Activated CD4-positive, alpha-beta T cell treated with anti-CD3 and anti-CD28 coated beads for 36 hours (primary cell): ENCODE results near the gene FOLR1. TPM values are rescaled to one million over a fixed set of nuclear protein-coding genes. Genes with fewer than 3 reads are reported as not detected.

ENCODE experiments used
- ATAC-seq: fragments of 200-7000 bp; cut with Tn5 transposase; one replicate; pipeline ENCODE4 v1.10.0; 2021; ENCODE audit warnings: mild to moderate bottlenecking, moderate library complexity
- CTCF ChIA-PET: fragments of 350-600 bp; sonication (Branson Sonifier 250); formaldehyde crosslinking; loops from one replicate; lab custom pipeline; 2021; ENCODE audit warnings: antibody characterized with exemption; lab: Charles Lee
- POLR2A ChIA-PET: fragments of 350-600 bp; sonication (Branson Sonifier 250); formaldehyde crosslinking; loops from one replicate; lab custom pipeline; 2021; ENCODE audit warnings: antibody characterized with exemption, inconsistent platforms; lab: Charles Lee
- DNase-seq: peaks from one replicate; pipeline ENCODE4 v3.0.0-alpha.2; 2020
- H3K27ac Mint-ChIP-seq: one replicate; pipeline ENCODE4 v1.8.0; 2021; ENCODE audit warnings: mixed read lengths
- H3K27me3 Mint-ChIP-seq: one replicate; pipeline ENCODE4 v1.8.0; 2021; ENCODE audit warnings: mixed read lengths
- H3K36me3 Mint-ChIP-seq: one replicate; pipeline ENCODE4 v1.8.0; 2021; ENCODE audit warnings: low read depth, mixed read lengths
- H3K4me1 Mint-ChIP-seq: one replicate; pipeline ENCODE4 v1.8.0; 2021; ENCODE audit warnings: mixed read lengths
- H3K4me3 Mint-ChIP-seq: one replicate; pipeline ENCODE4 v1.8.0; 2021; ENCODE audit warnings: mild to moderate bottlenecking, moderate library complexity, mixed read lengths
- H3K9me3 Mint-ChIP-seq: one replicate; pipeline ENCODE4 v1.8.0; 2021; ENCODE audit warnings: low read depth, mixed read lengths
- intact Hi-C, 2 experiments: fragments of 100-400 bp; cut with DNase I in 1 of 2; cut with micrococcal nuclease in 1 of 2; formaldehyde crosslinking; loops; one replicate each; pipeline versions ENCODE4 v1.14.2 to v1.15.1; 2022 to 2024; cut with DNase I, micrococcal nuclease
- total RNA-seq, 2 experiments: library from RNA; stranded (reverse); gene quantifications; one replicate each; pipeline ENCODE4 v1.2.3, GENCODE V29; 2021

Gene FOLR1
- total RNA-seq, 2 experiments from 2014 or later: not detected

- Mint-ChIP-seq H3K27me3 (no peaks in the 10 kb centered on the region), H3K27ac (no peak overlapping the region), H3K36me3 (peaks cover 22% of the 10 kb centered on the region), H3K9me3 (no peaks in the 10 kb centered on the region), H3K4me1 (no peaks in the 10 kb centered on the region), H3K4me3 (no peak overlapping the region)
- ATAC-seq: no peak
- ChIA-PET POLR2A (no interaction called here), CTCF (no interaction called here)
- intact Hi-C loops: no loop called here
- DNase-seq: no peak
These were observed 39.7 kb downstream of the FOLR1 start for GRCh38 chr11:72231396-72232259.

- H3K4me1 Mint-ChIP-seq: no peaks in the 10 kb centered on the region
- peaks cover 22% of the 10 kb centered on the region for H3K36me3 Mint-ChIP-seq
- H3K27me3 Mint-ChIP-seq: no peaks in the 10 kb centered on the region
- no peak overlapping the region for H3K27ac Mint-ChIP-seq
- no peak for ATAC-seq
- DNase-seq: no peak
- ChIA-PET CTCF (no interaction called here), POLR2A (no interaction called here)
- H3K9me3 Mint-ChIP-seq: no peaks in the 10 kb centered on the region
- no peak overlapping the region for H3K4me3 Mint-ChIP-seq
- intact Hi-C loops: no loop called here
These were observed 40.5 kb downstream of the FOLR1 start for GRCh38 chr11:72232260-72233055.

DNA sequence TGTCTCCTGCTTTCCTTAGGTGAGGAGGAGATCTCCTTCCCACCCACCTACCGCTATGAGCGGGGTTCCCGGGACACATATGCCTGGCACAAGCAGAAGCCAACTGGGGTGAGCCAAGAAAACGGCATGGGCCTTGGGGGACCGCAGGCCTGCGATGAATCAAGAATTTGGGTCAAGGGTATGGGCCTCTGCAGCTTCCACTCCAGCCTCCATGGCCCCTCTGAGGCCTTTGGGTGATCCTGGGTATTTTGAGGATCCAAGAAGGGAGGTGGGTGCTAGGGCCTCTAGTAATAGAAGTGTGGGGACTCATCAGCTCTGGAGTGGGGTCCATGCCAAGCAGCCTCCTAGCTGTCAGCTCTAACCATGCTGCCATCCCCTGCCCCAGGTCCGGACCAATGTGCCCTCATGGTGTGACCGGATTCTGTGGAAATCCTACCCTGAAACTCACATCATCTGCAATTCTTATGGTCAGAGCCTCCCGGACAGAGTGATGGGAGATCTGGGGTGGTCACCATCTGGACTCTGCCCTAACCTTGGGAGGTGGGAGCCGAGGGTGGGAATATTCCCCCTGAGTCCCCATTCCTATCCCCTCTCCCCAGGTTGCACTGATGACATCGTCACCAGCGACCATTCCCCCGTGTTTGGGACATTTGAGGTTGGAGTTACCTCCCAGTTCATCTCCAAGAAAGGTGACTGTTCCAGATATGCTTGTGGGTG lies 41.3 kb downstream of the FOLR1 start:
- POLR2A ChIA-PET: no interaction called here
- no peak overlapping the region for H3K27ac Mint-ChIP-seq
- peaks cover 22% of the 10 kb centered on the region for H3K36me3 Mint-ChIP-seq
- H3K27me3 Mint-ChIP-seq: no peaks in the 10 kb centered on the region
- no peaks in the 10 kb centered on the region for H3K4me1 Mint-ChIP-seq
- ATAC-seq (no peak), DNase-seq (no peak)
- CTCF ChIA-PET: no interaction called here
- no peaks in the 10 kb centered on the region for H3K9me3 Mint-ChIP-seq
- intact Hi-C loops: no loop called here
- no peak overlapping the region for H3K4me3 Mint-ChIP-seq

DNA sequence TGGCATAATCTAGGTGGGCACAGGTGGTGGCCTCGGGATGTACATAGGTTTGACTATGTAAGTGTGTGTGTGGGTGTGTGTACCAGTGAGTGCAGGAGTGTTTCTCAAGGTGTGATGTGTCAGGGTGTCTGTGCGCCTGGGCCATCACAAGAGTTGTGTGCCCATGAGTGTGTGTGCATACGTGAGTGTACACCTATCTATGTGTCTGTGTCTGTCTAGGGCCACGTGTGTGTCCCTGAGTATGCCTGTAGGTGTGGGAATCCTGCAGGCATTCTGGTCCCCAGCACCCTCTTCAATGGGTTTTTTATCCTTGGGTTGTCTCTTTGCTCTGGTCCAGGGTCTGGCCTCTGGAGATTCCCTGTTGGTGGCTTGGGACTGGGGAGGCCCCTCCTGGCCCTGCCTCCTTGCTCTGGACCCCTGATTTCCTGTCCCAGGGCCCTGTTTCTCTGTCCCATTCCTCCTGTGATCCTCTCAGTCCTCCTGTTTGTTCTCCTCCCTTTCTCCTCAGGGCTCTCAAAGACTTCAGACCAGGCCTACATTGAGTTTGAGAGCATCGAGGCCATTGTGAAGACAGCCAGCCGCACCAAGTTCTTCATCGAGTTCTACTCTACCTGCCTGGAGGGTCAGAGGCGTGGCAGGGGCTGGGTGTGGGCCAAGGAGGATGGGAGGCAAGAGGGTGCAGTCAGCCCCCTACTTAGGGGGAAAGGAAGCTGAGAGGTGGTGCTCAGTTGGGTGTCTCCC lies 42.0 kb downstream of the FOLR1 start:
- H3K27ac Mint-ChIP-seq: no peak overlapping the region
- ChIA-PET CTCF (interaction anchor here (1.0 kb wide), 1 partner anchor 11 kb away, joined by 3 read pairs; no protein-coding TSS in a partner anchor), POLR2A (no interaction called here)
- DNase-seq: no peak
- ATAC-seq: no peak
- no peak overlapping the region for H3K4me3 Mint-ChIP-seq
- H3K9me3 Mint-ChIP-seq: no peaks in the 10 kb centered on the region
- peaks cover 3% of the 10 kb centered on the region for H3K27me3 Mint-ChIP-seq
- H3K4me1 Mint-ChIP-seq: no peaks in the 10 kb centered on the region
- peaks cover 21% of the 10 kb centered on the region for H3K36me3 Mint-ChIP-seq
- intact Hi-C loops: no loop called here

DNA sequence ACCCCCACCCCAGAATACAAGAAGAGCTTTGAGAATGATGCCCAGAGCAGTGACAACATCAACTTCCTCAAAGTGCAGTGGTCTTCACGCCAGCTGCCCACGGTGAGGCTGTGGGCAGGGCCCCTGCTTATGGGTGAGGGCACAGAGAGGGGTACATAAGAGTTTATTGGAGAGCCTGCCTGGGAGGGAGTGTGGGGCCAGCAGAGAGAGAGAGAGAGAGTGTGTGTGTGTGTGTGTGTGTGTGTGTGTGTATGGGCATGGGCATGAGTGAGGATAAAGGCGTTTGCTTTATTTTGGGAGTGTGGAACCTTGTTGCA lies 42.5 kb downstream of the FOLR1 start:
- peaks cover 8% of the 10 kb centered on the region for H3K27me3 Mint-ChIP-seq
- ATAC-seq: no peak
- no peaks in the 10 kb centered on the region for H3K9me3 Mint-ChIP-seq
- no peak for DNase-seq
- H3K36me3 Mint-ChIP-seq: peaks cover 17% of the 10 kb centered on the region
- no peak overlapping the region for H3K4me3 Mint-ChIP-seq
- ChIA-PET CTCF (interaction anchor here (0.5 to 1.0 kb wide), 2 partner anchors 12 to 82 kb away, joined by 3 to 4 read pairs; no protein-coding TSS in a partner anchor), POLR2A (no interaction called here)
- H3K27ac Mint-ChIP-seq: no peak overlapping the region
- intact Hi-C loops: no loop called here
- H3K4me1 Mint-ChIP-seq: peaks cover 2% of the 10 kb centered on the region

DNA sequence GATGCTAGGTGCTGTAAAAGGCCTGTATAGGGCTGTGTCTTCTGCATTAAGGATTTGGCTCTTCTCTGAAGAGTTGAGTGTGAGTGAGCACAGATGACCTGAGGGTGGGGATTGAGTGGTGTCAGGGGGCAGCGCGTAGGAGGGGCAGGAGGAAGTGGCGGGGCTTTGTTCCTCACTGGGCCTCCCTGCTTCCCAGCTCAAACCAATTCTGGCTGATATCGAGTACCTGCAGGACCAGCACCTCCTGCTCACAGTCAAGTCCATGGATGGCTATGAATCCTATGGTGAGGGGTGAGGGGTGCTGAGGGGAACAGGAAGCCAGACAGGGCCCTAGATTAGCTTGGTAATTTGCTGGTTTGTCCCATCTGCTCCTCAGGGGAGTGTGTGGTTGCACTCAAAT lies 43.0 kb downstream of the FOLR1 start:
- intact Hi-C loops: no loop called here
- Mint-ChIP-seq H3K4me3 (no peak overlapping the region), H3K36me3 (peaks cover 17% of the 10 kb centered on the region), H3K4me1 (peaks cover 3% of the 10 kb centered on the region), H3K27ac (no peak overlapping the region), H3K27me3 (peaks cover 9% of the 10 kb centered on the region), H3K9me3 (no peaks in the 10 kb centered on the region)
- ATAC-seq (no peak), DNase-seq (no peak)
- ChIA-PET CTCF (interaction anchor here (0.5 to 1.0 kb wide), 2 partner anchors 12 to 82 kb away, joined by 3 to 4 read pairs; no protein-coding TSS in a partner anchor), POLR2A (no interaction called here)

DNA sequence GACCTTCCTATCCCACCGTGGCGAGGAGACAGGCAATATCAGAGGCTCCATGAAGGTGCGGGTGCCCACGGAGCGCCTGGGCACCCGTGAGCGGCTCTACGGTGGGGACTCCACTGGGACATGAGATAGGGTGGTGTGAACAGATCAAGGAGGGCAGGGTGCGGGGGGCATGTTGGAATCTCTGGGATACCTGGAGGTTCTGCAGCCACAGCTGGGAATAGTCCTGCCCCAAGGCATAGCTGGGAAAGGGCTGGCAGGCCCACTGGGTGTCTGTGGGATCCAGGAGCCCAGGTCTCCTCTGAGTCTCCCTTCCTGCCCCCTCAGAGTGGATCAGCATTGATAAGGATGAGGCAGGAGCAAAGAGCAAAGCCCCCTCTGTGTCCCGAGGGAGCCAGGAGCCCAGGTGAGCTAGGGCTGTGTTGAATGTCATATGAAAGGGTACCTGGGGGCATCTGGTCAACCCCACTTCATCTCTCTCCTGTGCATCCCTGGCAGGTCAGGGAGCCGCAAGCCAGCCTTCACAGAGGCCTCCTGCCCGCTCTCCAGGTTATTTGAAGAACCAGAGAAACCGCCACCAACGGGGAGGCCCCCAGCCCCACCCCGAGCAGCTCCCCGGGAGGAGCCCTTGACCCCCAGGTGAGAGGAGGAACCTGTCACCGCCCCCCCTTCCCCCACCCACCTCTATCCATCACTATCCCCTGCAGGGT lies 43.6 kb downstream of the FOLR1 start:
- DNase-seq: no peak
- intact Hi-C loops: no loop called here

DNA sequence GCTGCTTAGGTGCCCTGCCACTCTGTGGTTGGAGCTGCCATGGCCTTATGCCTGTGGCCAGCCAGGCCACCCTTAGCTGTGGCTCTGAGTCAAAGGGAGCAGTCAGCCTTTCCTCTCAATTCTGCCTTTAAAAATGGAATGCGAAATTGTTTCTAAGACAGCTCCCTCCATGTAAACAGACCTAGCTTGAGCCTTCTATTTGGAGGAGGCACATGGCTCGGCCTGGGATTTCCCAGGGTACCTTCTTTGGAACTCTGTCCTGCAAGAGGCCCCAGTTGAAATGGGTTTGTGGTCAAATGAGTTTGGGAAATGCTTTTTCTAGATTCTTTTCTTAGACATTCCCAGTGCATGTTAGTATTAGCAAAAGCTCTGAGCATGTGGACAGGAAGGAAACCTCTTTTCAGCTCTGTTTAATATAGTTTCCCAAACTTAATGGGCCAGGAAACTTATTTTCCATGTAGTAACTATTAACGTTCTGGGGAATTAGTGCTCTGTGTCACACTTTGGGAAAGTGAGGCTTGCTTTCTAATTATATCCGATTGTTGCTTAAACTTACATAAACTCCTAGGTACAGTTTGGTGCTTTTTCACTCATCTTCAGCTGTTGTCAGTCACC lies 44.2 kb downstream of the FOLR1 start:
- peaks cover 18% of the 10 kb centered on the region for H3K27me3 Mint-ChIP-seq
- peaks cover 12% of the 10 kb centered on the region for H3K36me3 Mint-ChIP-seq
- H3K4me3 Mint-ChIP-seq: no peak overlapping the region
- no peak overlapping the region for H3K27ac Mint-ChIP-seq
- ChIA-PET POLR2A (no interaction called here), CTCF (interaction anchor here (0.6 to 2.2 kb wide), 8 partner anchors 10 to 235 kb away, joined by 3 to 10 read pairs (median 3); no protein-coding TSS in a partner anchor)
- intact Hi-C loops: no loop called here
- ATAC-seq (no peak), DNase-seq (no peak)
- no peaks in the 10 kb centered on the region for H3K9me3 Mint-ChIP-seq
- peaks cover 11% of the 10 kb centered on the region for H3K4me1 Mint-ChIP-seq

More for the DNA sequence above, 43.6 kb downstream of the FOLR1 start:
- H3K27ac Mint-ChIP-seq: no peak overlapping the region
- ChIA-PET CTCF (interaction anchor here (1.0 to 2.2 kb wide), 5 partner anchors 9 to 34 kb away, joined by 3 to 10 read pairs (median 3); no protein-coding TSS in a partner anchor), POLR2A (no interaction called here)
- no peak overlapping the region for H3K4me3 Mint-ChIP-seq
- no peaks in the 10 kb centered on the region for H3K9me3 Mint-ChIP-seq
- peaks cover 14% of the 10 kb centered on the region for H3K36me3 Mint-ChIP-seq
- peaks cover 12% of the 10 kb centered on the region for H3K27me3 Mint-ChIP-seq
- peaks cover 6% of the 10 kb centered on the region for H3K4me1 Mint-ChIP-seq
- ATAC-seq: no peak

DNA sequence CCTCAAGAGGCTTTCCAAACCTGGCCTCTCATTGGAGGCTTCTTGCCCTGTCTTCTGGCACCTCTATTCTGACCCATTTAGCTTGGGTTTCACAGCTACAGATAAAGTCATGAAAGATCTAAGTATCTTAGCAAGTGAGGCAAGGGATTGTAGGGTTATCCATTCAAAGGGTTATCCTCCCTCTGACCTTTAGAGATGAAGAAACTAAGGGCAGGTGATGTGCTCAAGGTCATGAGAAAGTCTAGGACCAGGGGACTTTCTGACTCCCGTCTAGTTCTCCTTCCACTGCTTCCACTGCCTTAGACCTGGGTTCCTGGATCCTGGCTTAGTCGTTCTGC lies 44.8 kb downstream of the FOLR1 start:
- Mint-ChIP-seq H3K27me3 (peaks cover 21% of the 10 kb centered on the region), H3K36me3 (peaks cover 9% of the 10 kb centered on the region), H3K27ac (no peak overlapping the region), H3K4me1 (peaks cover 11% of the 10 kb centered on the region), H3K9me3 (no peaks in the 10 kb centered on the region), H3K4me3 (no peak overlapping the region)
- DNase-seq: no peak
- CTCF ChIA-PET: interaction anchor here (0.6 to 2.2 kb wide), 7 partner anchors 11 to 1121 kb away, joined by 3 to 10 read pairs (median 3); no protein-coding TSS in a partner anchor
- POLR2A ChIA-PET: interaction anchor here (1.0 kb wide), 1 partner anchor 10 kb away, joined by 3 read pairs; no protein-coding TSS in a partner anchor
- intact Hi-C loops: no loop called here
- no peak for ATAC-seq
